HuH-7 (cell line): ENCODE measurements around the gene POLR1F.
"Not testable (repeated sequence)": the region's sequence is repeated elsewhere in the genome, so short reads cannot be mapped to it uniquely, and the experiment has no call there.

Experiments used
- DNase-seq: peaks from one replicate; pipeline ENCODE4 v3.0.0; 2011; ENCODE audit warnings: low spot score

POLR1F gene, protein sequence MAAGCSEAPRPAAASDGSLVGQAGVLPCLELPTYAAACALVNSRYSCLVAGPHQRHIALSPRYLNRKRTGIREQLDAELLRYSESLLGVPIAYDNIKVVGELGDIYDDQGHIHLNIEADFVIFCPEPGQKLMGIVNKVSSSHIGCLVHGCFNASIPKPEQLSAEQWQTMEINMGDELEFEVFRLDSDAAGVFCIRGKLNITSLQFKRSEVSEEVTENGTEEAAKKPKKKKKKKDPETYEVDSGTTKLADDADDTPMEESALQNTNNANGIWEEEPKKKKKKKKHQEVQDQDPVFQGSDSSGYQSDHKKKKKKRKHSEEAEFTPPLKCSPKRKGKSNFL

GRCh38 chr7:19708397-19709248 is at the start of gene POLR1F:
Gene POLR1F (minus strand): TSS chr7:19709037. CDS start chr7:19709016, 21 bp downstream.
- peak; percentile 86 for DNase-seq

DNA sequence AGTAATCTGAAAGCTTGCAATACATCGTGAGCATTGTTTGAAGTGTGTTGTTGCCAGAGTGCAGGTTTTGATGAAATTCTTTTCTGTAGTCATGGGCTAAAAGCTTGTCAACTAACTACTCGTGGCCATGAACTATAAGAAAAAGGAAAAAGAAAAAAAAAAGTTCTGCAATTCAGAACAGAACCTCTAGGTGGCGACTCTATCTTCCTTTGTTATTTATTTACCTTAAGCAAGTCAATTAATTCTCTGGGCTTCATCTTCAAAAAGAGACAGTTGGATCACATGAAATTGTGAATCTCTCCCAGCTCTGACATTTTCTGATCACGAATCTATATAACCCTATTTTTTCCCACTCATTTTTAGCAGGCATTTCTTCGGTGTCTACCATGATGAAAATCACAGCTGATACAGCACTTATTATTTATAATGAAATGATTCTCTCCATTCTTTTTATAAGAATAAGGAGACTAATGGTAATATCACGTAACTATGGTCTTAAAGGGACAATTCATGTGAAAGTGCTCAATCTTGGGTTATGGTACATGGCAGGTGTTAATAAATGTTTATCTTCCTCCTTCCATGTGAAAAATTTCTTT is 45.8 kb upstream of the POLR1F start:
- peak; percentile 4 for DNase-seq

GRCh38 chr7:19752020-19752419 is 43.2 kb upstream of the POLR1F start:
- no peak for DNase-seq

GRCh38 chr7:19749658-19750057 is 40.8 kb upstream of the POLR1F start:
- DNase-seq: no peak

- DNase-seq: peak; percentile 14
Observed at GRCh38 chr7:19747740-19748339, 39.0 kb upstream of the POLR1F start.

GRCh38 chr7:19744075-19744474 is 35.2 kb upstream of the POLR1F start:
- DNase-seq: no peak

- no peak for DNase-seq
Observed at GRCh38 chr7:19728716-19729115, 19.9 kb upstream of the POLR1F start.

GRCh38 chr7:19725770-19726169 is 16.9 kb upstream of the POLR1F start:
- DNase-seq: no peak

- no peak for DNase-seq
Observed at GRCh38 chr7:19715499-19715898, 6.7 kb upstream of the POLR1F start.

GRCh38 chr7:19713676-19714075 is 4.8 kb upstream of the POLR1F start:
- DNase-seq: no peak

DNA sequence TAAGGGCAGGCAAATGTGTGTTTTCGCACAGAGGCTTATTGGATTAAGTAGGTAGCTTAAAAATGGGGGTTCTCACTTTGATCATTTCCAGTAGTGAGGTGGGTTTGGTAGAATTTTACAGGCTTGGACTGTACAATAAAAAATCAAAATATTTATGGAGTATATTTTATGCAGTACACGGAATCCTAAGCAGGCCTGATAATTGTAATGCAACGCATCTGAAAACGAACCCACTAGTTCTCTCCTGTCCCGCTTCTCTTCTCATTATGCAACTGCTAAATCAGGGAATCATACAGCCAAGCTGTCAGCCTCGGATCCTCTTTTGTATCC is 377 bp upstream of the POLR1F start:
- no peak for DNase-seq

DNA sequence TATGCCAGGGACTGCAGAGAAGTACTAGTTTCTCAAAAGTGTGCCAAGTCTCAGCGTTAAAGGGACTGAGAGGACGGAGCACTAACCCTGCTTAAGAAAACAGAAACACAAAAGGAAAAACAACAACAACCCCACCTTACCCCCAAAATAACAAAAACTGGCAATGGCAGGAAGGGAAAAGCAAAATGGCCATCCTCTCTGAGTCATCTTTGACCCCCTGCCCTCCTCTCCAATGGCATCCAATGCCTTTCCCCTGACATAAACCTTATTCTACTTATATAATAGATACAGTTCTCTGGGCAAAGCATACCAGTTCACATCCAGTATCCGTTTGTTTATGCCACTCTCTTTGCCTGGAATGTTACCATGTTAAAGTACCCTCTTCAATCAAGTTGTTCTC is 1.6 kb downstream of the POLR1F start:
- DNase-seq: no peak

GRCh38 chr7:19705663-19706062 is 3.2 kb downstream of the POLR1F start:
- DNase-seq: no peak

- DNase-seq: no peak
Observed at GRCh38 chr7:19701471-19701870, 7.4 kb downstream of the POLR1F start.

GRCh38 chr7:19700936-19701335 is 7.9 kb downstream of the POLR1F start:
- no peak for DNase-seq

DNA sequence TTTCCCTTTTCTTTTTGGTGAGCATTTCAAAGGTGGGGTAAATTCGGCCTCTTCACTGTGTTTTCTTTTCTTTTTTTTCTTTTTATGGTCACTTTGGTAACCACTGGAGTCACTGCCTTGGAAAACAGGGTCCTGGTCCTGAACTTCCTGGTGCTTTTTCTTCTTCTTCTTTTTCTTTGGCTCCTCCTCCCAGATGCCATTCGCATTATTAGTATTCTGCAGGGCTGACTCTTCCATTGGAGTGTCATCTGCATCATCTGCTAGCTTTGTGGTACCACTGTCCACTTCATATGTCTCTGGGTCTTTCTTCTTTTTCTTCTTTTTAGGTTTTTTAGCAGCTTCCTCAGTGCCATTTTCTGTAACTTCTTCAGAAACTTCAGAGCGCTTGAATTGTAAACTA is 10.5 kb downstream of the POLR1F start:
- DNase-seq: no peak

DNA sequence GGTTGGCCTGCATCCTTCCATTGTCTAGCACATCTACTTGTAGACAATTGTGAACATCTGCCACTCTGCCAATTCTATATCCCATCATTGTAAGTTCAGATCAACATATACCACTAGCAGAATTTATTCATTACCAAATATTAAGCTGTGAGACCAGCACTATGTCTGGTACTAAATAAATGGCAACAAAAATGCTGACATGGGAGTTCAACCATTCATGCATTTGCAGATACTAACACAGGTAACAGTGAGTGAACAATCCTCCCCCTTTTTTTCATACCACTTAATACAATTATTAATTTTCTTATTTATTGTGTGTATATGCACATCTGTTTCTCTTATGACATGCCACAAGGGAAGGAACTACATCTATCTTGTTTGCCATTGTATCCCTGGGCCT is 11.9 kb downstream of the POLR1F start:
- DNase-seq: no peak

DNA sequence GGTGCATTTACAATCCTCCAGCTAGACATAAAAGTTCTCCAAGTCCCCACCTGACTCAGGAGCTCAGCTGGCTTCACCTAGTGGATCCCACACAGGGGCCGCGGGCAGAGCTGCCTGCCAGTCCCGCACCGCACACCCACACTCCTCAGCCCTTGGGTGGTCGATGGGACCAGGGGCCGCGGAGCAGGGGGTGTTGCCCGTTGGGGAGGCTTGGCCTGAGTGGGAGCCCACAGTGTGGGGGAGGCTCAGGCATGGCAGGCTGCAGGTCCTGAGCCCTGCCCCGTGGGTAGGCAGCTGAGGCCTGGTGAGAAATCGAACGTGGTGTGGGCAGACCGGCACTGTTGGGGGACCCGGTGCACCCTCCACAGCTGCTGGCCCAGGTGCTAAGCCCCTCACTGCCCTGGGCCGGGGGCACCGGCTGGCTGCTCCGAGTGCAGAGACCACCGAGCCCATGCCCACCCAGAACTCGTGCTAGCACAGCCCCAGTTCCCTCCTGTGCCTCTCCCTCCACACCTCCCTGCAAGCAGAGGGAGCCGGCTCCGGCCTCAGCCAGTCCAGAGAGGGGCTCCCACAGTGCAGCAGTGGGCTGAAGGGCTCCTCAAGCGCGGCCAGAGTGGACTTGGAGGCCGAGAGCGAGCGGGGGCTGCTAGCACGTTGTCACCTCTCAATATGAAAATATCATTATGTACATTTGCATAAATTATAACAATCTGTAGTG is 16.6 kb downstream of the POLR1F start:
- no peak for DNase-seq

GRCh38 chr7:19690736-19691135 is 18.1 kb downstream of the POLR1F start:
- no peak for DNase-seq

- DNase-seq: not testable (repeated sequence)
Observed at GRCh38 chr7:19689130-19689529, 19.7 kb downstream of the POLR1F start.

DNA sequence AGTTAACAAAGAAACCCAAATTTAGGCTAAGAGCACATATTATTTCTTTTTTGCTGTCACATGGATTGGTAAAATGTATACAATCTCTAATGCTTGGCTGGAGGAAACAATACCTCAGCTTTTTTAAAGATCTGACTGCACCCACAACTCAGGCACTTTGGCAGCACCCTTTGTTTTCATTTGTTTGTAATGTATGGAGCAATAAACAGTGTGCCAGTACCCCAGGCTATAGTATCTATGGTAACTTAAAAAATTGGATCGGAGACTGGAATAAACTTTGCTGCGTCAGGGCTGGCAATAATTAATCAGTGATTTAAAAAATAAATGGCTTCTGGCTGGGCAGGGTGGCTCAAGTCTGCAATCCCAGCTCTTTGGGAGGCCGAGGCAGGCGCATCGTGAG is 27.2 kb downstream of the POLR1F start:
- DNase-seq: no peak

DNA sequence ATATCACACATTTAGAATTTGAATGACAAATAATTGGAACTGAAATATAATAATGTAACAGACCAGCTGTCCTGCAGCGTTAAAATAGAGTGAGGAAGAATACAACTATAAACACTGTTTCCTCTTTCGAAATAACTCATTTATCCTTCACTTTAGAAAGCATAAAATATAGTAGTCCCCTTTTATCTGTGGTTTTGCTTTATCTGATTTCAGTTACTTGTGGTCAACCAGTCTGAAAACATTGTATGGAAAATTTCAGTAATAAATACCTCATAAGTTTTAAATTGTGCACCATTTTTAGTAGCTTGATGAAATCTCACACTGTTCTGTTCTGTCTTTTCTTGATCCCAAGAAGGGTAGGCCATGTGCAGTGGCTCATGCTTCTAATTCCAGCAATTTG is 31.7 kb downstream of the POLR1F start:
- no peak for DNase-seq
